Activated CD8-positive, alpha-beta memory T cell treated with anti-CD3 and anti-CD28 coated beads for 4 hours (primary cell): Measurements from ENCODE around the gene ANKRD44.

Experiments
- DNase-seq, 2 donors: peaks; one replicate each; pipeline ENCODE4 v3.0.0-alpha.2; 2020; ENCODE audit warnings: low read depth in 2 of 2

Gene ANKRD44

GRCh38 chr2:197179744-197180498, 130.7 kb downstream of the ANKRD44 start:
- no peak for DNase-seq

GRCh38 chr2:197176522-197176921, 134.1 kb downstream of the ANKRD44 start:
- DNase-seq: no peak

GRCh38 chr2:197174539-197175094, 136.0 kb downstream of the ANKRD44 start:
- no peak for DNase-seq

- no peak for DNase-seq
Measured at GRCh38 chr2:197171582-197171981, 139.0 kb downstream of the ANKRD44 start.

GRCh38 chr2:197170208-197170607, 140.4 kb downstream of the ANKRD44 start:
- no peak for DNase-seq

GRCh38 chr2:197168705-197169104, 141.9 kb downstream of the ANKRD44 start:
- DNase-seq: peak; percentile 26 to 54

GRCh38 chr2:197167608-197168314, 142.8 kb downstream of the ANKRD44 start:
- no peak for DNase-seq

GRCh38 chr2:197165020-197165419, 145.6 kb downstream of the ANKRD44 start:
- DNase-seq: no peak

- DNase-seq: no peak
Measured at GRCh38 chr2:197164141-197164754, 146.3 kb downstream of the ANKRD44 start.

- DNase-seq: no peak
Measured at GRCh38 chr2:197163712-197164140, 146.9 kb downstream of the ANKRD44 start.

GRCh38 chr2:197161774-197162173, 148.8 kb downstream of the ANKRD44 start:
- no peak for DNase-seq

- DNase-seq: no peak
Measured at GRCh38 chr2:197159661-197160211, 150.8 kb downstream of the ANKRD44 start.

GRCh38 chr2:197158591-197159550, 151.7 kb downstream of the ANKRD44 start:
- DNase-seq: no peak

- DNase-seq: no peak
Measured at GRCh38 chr2:197157879-197158537, 152.6 kb downstream of the ANKRD44 start.

- DNase-seq: no peak
Measured at GRCh38 chr2:197156771-197157170, 153.8 kb downstream of the ANKRD44 start.

- DNase-seq: no peak
Measured at GRCh38 chr2:197152451-197153228, 157.9 kb downstream of the ANKRD44 start.

- DNase-seq: no peak
Measured at GRCh38 chr2:197149546-197149945, 161.0 kb downstream of the ANKRD44 start.

GRCh38 chr2:197148401-197148800, 162.2 kb downstream of the ANKRD44 start:
- DNase-seq: no peak

- DNase-seq: no peak
Measured at GRCh38 chr2:197147942-197148341, 162.6 kb downstream of the ANKRD44 start.

- DNase-seq: no peak
Measured at GRCh38 chr2:197146995-197147394, 163.6 kb downstream of the ANKRD44 start.
